Measurements from ENCODE around the gene SH3GL1.

The SH3GL1 gene, protein sequence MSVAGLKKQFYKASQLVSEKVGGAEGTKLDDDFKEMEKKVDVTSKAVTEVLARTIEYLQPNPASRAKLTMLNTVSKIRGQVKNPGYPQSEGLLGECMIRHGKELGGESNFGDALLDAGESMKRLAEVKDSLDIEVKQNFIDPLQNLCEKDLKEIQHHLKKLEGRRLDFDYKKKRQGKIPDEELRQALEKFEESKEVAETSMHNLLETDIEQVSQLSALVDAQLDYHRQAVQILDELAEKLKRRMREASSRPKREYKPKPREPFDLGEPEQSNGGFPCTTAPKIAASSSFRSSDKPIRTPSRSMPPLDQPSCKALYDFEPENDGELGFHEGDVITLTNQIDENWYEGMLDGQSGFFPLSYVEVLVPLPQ

DNA sequence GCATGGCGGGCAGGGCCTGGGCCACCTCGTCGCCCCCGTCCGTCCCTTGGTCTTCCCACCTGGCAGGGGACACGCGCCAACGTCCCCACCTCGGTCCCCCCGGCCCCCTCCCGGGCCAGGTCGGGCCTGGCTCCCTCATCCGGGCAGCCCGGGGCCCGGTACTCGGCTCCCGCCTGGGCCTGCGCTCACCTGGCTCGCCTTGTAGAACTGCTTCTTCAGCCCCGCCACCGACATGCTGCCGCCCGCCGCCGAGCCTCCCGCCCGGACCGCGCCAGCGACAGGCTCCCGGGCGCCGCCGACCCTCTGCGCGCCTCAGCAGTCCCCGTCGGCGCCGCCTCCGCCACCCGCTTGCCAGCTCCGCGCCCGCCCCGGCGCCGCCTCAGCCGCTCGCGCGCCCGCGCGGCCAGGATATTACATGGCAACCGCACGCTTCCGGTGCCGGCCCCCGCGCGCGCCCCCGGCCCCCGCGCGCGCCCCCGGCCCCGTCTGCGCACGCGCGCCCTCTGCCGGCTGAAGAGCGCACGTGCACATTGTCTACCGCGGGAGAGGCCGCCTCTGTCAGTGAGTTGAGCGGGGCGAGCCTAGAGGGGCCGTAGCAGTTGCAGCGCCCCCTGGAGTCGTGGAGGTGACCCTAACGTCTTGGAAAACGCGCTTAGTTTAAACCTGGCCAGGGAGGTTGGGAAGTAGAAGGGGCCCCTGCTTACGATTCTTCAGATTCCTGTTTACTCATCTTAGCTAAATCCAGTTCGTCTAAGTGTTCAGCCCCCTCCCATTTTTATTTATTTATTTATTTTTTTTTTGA, at the start of gene SH3GL1:
Gene SH3GL1 (minus strand): TSS at position 413 of the 802 bp plus-strand sequence. CDS start 179 bp downstream, at position 234.
- DNase-seq (ENCODE audit: low read depth, low spot score), result peak; percentile 79

DNA sequence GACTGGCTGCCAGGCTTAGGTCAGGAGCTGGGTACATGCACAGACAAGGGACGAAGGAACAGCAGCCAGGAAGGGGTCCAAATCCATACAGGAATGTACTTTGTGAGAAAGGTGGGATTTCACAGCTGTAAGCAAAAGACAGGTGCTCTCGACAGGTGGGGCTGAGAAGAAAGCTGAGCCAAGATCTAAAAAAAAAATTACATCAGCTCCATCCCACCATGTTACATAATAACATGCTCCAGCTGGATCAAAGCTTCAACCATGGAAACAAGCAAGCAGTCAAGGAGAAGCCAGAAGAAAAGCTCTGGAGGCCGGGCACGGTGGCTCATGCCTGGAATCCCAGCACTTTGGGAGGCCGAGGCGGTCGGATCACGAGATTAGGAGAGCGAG, 49.3 kb upstream of the SH3GL1 start:
- no peak for DNase-seq (ENCODE audit: low read depth, low spot score)

DNA sequence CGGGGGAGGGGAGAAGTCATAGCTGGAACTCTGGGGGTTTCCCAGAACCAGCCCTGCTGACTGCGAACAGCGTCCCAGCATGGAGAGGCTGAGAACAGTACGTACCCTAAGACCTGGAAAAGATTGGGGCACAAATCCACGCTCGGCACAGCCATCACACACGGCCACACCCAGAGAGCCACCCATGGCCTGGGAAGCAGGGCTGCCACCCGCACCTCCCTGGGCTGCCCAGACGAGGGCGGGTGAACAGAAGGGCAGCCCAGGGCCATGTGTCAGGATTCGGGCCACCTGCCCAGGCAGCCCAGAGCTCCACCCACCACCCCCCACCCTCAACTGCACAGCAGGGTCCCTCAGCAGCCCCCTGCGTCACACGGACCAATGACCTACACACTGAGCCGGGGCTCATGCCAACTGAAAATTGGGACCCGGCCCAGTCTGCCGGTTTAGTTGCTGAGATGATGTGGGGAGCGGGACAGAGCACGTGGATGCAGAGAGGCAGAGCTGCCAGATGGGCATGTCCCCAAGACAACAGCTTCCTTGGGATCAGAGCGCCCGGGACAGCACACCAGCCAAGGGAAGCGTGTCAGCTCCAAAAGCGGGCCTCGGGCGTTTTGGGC, 48.8 kb upstream of the SH3GL1 start:
- DNase-seq (ENCODE audit: low read depth, low spot score), result no peak

DNA sequence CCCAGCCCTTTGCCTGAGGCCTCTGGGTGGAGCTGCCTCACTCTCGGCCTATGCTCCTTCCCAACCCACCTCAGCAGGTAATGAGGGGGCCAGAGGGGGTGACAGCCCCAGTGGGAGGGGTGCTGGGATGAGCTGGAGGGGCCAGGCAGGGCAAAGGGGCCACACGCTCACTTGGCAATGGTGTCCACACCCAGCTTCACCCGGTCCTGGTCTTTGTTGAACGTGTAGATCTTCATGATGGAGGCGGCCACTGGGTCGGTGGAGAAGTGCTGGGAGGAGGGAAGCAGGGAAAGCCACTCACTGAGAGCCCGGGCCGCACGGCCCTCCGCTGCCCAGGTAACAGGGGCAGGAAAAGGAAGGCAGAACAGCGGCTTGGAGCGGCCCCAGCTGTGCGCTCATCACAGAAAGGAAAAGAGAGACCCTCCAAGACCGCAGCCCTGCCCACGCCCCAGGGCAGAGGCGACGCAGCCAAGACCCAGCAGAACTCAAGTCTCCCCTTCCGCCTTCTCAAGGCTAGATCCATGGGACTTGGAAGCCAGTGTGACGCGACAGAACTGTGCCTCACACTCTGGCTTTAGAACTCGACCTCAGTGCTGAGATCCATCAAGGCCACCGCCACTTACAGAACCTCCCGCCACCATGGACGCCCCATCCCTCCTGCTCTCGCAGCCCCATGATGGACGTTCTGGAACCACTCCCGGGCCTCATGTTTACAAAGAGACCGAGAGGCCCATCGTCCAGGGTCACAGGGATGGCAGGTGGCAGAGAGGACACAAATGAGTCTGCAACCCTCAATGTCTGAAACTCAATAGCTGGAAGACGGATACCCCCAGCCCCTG, 48.0 kb upstream of the SH3GL1 start:
- no peak for DNase-seq (ENCODE audit: low read depth, low spot score)

DNA sequence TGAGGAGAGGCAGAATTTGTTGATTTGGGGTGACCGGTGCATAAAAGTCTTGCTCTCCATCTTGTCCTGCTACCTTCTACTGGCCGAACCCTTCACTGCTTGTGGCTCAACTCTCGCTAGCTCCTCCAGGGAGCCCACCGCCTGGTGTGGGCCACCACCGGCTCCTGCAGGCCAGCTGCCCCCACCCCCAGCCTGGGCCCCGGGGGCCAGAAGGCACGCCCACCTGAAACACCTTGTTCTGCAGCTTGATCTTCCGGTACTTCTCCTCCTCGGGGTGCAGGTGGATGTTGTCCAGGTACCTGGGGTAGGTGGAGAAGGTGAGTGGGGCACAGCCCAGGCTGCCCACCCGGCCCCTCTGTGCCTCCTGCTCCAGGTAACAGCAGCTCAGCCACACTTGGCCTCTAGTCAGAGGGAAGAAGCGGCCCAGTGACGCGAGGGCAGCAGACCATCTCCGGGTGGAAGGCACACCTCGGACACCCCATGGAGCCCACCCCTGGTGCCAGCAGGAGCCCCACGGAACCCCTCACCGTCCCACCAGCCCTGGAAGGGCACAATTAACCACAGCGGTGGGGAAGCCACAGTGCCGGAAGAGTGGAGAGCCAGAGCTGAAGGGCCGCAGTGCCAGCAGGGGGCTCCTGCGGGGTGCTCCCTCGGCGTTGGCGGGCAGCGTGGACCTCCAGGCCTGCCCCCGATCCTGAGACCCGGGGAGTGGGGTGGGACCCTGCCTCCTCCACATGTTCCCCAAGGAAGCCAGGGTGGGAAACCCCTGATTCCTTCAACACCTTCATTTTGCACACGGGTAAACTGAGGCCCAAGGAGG, 47.2 kb upstream of the SH3GL1 start:
- DNase-seq (ENCODE audit: low read depth, low spot score), result no peak

DNA sequence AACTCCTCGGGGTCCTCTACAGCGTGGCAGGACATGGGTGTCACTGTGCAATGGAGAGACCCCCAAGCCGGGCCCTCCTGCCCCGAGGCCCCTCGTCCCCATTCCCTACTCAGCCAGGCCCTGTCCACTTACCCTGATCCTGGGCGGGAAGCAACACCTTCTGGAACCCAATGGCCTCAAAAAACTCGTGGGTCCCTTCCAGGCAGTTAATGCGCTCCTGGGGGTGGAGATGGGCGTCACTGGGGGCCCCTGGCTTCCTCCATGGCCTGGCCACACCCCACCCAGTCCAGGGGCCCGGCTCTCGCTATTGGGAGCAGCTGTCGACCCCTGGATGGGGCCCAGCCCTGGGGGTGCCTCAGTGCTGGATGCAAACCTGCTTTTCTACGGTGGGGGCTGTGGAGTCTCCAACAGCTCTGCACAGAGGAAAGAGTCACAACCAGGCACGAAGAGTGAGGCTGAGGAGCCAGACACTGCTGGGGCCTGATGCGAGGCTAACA, 46.4 kb upstream of the SH3GL1 start:
- DNase-seq (ENCODE audit: low read depth, low spot score), result no peak

DNA sequence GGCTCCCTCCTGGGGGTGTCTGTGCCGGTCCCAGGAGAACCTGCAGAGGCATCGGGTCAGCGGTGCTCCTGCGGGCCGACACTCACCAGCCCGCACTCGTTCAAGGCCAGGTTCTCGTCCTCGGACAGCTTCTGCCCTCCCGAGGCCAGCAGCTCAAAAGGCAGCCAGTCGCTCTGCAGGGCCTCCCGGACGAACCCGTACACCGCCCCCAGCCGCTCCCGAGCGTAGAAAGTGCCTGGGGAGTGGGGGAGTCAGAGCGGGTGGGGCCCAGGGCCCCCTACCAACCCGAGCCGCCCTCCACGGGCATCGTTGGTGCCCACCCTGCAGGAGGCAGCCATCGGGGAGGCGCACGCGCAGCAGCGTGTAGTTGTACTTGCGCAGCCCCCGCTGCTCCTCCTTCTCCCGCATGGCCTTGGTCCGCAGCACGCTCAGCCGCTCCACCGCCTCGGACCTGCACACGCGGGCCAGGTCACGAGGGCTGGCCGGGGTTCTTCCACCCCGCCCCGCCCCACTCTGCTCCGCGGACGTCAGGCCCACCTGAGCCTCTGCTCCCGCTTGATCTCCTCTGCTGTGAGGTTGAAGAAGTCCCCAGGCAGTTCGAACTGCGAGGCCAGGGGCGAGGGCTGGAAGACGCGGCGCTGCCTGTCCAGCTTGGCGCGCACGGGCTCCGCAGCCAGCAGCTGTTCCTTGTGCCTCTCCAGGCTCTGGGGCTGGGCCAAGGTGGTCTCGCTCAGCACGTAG, 45.8 kb upstream of the SH3GL1 start:
- DNase-seq (ENCODE audit: low read depth, low spot score), result no peak

DNA sequence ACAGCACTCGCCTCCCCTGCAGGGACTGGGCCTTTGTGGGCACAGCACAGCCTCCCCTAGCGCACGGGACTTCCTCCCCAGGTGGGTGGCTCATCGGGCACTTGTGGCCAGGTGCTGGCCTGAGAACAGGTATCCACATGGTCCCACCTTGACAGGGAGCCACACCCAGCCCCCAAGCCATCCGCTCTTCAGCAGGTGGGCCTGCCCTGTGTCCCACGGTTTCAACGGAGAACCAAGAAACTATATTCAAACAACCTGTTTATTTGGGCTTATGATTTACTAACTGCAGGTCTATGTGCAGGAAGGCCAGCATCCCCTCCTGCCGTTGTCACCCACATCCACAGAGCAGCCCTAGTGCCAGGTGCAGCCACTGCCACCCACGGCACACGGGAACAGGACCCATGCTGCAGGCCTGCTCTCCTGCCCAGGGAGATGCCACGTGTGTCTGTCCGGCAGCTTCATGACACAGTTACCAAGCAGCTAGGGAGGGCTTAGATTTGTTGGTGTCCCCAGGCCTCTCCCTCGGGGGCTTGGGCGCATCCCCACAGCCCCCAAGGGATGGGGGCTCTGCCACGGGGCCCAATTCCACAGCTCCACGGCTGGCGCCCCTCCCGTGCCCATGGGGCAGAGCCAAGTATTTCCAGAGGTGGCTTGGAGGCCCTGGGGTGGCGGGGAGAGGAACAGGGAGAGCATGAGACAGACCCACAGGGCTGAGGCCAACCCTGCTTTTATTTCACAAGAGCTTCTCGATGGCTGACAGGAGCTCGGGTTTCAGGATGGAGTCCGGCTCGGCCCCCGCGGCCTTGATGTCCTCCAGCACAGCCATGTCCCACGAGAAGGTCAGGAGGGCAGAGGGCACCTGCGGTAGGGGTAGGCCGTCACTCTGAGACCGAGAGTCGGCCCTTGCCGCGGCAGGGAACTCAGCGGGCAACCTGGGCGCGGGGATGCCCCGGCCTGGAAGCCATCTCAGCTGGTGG, 44.7 kb upstream of the SH3GL1 start:
- DNase-seq (ENCODE audit: low read depth, low spot score), result no peak

DNA sequence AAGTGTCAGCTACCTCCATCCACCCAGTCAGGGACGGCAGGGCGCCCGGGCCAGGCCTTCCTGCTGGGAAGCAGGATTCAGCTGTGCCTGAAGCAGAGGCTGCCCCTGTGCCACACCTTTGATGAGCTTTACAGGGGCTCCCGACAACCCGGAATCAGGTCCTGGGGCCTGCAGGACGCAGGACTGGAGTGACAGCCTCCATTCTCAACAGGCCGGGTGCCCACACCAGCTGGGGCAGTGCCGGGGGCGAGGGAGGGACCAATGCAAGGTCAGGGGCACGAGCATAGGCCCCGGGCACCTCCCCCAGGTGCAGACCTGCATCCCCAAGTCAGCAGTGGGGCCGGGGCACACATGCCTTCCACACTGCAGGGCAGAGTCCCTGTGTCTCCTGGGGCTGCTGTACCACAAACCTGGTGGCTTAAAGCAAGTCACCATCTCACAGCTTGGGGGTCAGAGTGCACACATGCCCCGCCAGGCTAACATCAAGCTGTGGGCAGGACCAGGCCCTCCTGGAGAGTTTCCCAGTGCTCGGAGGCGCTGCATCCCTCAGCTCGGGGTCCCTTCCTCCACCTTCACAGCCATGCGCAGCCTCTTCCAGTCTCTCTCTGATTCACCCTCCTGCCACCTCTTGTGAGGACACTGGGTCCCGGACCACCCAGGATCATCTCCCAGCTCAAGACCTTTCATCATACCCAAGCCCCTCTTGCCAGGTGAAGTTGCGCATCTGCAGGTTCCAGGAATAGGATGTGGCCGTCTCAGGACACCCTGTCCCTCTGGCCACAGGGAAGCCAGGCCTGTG, 43.8 kb upstream of the SH3GL1 start:
- no peak for DNase-seq (ENCODE audit: low read depth, low spot score)

DNA sequence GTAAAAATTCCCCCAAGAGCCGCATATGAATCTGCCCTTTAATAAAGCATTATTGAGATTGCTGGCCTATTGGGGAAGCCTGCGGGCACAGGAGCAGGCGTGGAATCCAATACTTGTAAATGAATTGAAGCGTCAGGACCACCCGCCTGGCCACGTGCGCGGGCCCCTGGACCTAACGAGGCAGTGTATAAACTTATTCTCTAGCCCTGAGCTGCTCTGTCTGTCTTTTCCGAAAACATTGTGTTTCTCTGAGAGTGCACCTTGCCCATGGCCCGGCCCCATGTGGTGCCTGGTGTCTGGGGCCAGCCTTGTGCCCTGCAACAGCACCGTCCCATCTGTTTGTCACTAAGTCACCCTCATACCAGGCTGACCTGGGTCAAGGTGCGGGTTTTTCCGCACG, 42.8 kb upstream of the SH3GL1 start:
- no peak for DNase-seq (ENCODE audit: low read depth, low spot score)

DNA sequence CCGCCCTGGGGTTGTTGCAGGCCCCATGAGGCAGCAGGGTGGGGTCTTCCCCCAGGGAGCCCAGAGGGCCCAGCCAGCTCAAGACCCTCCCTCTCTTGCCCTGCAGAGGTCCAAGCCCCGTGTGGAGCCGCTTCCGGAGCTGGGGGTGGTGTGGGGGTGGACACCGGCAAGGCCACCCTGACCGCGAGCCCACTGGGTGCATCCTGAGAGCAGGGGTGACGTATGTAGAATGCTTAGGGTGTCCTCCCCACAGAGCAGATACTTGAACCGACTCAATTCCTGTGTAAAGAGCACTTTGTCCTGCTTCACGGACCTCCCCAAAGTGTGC, 42.4 kb upstream of the SH3GL1 start:
- no peak for DNase-seq (ENCODE audit: low read depth, low spot score)

DNA sequence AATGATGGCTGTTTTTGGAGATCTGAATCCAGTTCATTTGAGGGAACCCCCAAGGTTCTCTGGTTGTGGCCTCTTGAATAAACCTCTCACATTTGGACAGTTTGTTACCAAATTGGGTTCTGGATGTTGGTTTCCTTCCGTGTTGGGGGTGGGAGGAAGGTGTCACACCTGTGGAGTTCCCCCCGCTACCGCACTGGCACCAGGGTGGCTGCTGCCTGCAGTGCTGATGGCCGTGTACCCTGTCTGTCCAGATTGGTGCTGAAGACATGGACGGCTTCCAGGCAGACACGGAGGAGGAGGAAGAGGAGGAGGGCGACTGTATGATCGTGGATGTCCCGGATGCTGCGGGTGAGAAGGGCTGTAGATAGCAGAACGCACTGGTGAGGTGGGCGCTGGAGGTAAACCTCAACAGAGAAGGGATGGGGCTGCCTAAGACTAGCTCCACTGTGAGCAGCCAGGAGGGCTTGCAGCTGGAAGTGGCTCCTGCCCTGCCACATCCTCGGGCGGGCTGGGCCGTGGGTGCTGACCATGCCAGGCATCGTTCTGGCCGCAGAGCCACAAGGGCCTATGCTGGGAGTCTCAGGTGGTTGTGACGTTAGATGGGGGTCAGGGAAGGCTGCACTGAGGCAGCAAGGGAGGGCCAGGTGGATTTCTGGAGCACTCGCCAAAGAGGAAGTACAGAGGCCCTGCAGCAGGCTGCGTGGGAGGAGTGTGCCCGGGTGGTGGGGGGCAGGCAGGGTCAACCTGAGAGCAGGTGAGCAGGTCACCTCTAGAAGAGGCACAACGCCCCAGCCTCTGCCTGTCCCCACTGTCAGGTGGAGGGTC, 41.9 kb upstream of the SH3GL1 start:
- no peak for DNase-seq (ENCODE audit: low read depth, low spot score)

DNA sequence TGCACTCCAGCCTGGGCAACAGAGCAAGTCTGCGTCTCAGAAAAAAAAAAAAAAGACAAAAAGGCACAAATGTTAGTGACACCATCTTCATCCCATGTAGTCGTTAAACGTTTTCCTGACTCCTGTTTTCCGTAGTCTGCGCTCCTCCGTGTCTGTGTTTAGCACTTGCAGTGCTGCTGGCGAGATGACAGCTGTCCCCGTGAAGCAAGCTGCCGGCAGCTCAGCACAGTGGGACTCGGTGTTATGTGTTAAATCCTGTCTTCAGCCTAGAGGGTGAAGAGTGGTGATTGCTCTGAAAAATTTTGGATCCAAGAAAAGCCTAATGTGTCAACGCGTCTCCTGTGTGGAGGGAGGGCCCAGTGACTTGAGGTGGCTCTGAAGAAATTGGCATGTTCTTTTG, 38.9 kb upstream of the SH3GL1 start:
- no peak for DNase-seq (ENCODE audit: low read depth, low spot score)

DNA sequence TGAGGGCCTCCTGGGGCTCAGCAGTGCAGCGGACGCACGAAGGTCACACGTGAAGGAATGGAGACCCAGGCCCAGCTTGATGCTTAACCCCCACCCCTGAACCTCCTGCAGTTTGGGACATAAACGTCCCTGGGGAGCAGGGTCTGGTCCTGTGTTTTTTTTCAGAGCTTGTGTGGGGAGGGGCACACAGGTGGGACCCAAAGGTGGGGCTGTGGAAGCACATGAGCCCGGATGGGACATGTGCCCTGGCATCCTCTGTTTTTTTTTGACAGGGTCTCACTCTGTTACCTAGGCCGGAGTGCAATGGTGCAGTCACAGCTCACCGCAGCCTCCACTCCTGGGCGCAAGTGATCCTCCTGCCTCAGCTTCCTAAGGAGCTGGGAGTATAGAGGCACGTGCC, 36.8 kb upstream of the SH3GL1 start:
- no peak for DNase-seq (ENCODE audit: low read depth, low spot score)

DNA sequence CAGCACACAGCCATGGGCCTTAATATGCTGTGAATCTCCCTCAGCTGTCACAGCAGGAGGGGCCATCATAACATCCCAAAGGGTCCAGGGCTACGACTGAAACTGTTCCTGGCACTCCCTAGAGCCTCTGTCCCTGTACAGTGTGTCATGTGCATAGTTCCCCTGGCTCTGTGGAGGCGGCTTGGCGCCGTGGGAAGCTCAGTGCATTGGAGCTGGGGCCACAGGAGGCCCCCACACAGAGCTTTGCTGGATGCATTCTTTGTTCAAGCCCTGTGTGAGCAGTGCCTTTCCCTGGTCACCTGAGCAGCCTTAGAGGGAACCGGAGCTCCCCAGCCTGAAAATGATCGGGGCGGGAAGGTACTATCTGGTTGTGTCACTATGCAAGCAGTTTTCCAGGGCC, 35.9 kb upstream of the SH3GL1 start:
- no peak for DNase-seq (ENCODE audit: low read depth, low spot score)

DNA sequence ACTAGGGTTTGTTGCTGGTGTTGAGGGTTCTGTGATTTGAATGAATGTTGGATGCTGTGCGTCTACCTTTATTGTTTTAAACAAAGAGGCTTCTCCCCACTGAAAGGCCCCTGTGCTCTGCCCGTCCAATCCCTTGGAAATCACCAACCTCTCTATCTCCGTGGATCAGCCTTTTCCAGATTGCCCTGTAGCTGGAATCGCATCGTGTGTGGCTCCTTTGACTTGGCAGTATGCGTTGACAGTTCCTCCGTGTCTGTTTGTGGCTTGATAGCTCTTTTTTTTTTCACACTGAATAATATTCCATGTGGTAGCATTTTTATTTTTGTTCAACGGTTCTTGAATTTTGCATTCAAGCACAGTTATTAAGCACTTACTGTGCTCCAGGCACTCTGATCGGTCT, 34.0 kb upstream of the SH3GL1 start:
- no peak for DNase-seq (ENCODE audit: low read depth, low spot score)

DNA sequence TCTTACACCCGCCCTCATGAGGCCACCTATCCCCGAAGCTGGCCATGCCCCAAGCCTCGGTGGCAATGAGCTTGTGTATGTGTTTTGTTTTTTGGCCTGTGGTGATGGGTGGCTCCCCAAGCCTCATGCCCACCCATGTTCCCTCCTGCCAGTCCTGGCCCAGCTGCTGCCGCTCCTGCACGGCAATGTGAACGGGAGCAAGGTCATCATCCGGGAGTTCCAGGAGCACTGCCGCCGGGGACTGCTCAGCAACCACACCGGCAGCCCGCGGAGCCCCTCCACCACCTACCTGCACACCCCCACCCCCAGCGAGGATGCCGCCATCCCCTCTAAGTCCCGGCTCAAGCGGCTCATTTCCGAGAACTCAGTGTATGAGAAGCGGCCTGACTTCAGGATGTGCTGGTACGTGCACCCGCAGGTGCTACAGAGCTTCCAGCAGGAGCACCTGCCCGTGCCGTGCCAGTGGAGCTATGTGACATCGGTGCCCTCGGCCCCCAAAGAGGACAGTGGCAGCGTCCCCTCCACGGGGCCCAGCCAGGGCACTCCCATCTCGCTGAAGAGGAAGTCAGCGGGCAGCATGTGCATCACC, 32.7 kb upstream of the SH3GL1 start:
- DNase-seq (ENCODE audit: low read depth, low spot score), result no peak
